Right renal pelvis (tissue), 4 donors: ENCODE data around the gene ACRBP. TPM values are rescaled to one million over a fixed set of nuclear protein-coding genes. Genes with fewer than 3 reads are reported as not detected.
"Not testable (repeated sequence)": the region's sequence is repeated elsewhere in the genome, so short reads cannot be mapped to it uniquely, and the experiment has no call there.

ENCODE experiments used
- DNase-seq, 4 donors: peaks; one replicate each; pipeline ENCODE4 v3.0.0-alpha.2; 2013; ENCODE audit warnings: low read depth in 4 of 4, low spot score in 3 of 4, missing footprints in 1 of 4
- polyA plus RNA-seq, 4 donors: library from polyadenylated mRNA; unstranded; fragments of 120-200 nt; gene quantifications; one replicate each; pipeline ENCODE4 v1.2.1, GENCODE V29; 2013; ENCODE audit not compliant: insufficient read length in 4 of 4

Gene ACRBP
- polyA plus RNA-seq, 4 donors = 4.2 to 6.9 (median 5.6) TPM

GRCh38 chr12:6618483-6619225 is 28.6 kb downstream of the ACRBP start:
- no peak for DNase-seq

- no peak for DNase-seq
These were observed 31.4 kb downstream of the ACRBP start for GRCh38 chr12:6615802-6616201.

GRCh38 chr12:6614513-6615172 is 32.6 kb downstream of the ACRBP start:
- no peak for DNase-seq

DNA sequence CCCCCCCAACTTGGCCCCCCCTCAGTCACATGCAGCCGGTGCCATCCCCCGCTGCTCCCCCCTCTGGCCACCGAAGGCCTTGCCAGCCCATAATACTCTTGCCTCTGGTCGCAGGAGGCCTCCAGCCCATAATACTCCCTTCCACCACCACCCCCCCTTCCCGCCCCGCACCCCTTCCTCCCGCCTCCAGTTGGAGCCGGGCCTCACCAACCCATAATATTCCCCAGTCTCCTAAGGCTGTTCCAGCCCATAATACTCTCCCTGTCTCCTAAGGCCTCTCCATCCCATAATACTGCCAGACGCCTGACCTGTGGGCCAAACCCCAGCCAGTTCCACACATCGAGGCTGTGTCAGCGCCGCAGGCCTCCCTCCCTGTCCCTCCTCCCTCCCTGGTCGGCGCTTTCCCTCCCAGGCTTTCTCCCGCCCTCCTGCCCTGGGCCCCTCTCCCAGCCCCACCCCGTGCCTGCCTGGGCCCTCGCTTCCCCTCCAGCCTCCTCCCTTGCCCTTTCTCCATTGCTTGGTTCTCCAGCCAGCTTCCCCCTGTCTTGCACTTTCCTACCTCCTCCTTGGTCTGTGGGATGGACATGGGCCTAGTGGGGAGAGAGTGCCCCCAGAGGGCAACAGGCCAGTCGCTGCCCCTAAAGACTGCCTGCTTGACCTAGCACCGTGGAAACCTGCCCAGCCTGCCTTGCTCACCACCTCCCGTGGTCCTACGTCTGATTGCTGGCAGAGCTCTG is 33.3 kb downstream of the ACRBP start:
- peak; percentile 84 to 97 (median 94) for DNase-seq

GRCh38 chr12:6613015-6613775 is 34.0 kb downstream of the ACRBP start:
- DNase-seq = peak in 3 of 4 donors; percentile 78 to 83 (median 80)

DNA sequence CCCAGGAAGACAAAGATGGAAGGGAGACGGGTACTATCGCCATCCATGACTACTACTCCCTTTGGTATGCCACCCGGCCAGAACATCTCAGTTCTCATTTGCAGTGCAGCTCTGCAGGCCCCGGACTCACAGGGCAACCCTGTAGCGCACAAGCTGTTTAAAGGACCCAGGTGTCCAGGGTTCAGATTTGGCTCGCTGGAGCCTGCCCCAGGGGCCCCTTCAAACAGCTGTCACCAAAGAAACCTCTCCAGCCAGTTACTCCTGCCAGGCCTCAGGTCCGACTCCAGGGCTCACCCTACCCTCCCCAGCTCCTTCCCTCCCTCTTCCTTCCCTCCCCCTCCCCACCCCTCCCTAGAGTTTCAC is 34.6 kb downstream of the ACRBP start:
- DNase-seq = no peak

- no peak for DNase-seq
These were observed 35.0 kb downstream of the ACRBP start for GRCh38 chr12:6612247-6612646.

- no peak for DNase-seq
These were observed 38.5 kb downstream of the ACRBP start for GRCh38 chr12:6608592-6609281.

DNA sequence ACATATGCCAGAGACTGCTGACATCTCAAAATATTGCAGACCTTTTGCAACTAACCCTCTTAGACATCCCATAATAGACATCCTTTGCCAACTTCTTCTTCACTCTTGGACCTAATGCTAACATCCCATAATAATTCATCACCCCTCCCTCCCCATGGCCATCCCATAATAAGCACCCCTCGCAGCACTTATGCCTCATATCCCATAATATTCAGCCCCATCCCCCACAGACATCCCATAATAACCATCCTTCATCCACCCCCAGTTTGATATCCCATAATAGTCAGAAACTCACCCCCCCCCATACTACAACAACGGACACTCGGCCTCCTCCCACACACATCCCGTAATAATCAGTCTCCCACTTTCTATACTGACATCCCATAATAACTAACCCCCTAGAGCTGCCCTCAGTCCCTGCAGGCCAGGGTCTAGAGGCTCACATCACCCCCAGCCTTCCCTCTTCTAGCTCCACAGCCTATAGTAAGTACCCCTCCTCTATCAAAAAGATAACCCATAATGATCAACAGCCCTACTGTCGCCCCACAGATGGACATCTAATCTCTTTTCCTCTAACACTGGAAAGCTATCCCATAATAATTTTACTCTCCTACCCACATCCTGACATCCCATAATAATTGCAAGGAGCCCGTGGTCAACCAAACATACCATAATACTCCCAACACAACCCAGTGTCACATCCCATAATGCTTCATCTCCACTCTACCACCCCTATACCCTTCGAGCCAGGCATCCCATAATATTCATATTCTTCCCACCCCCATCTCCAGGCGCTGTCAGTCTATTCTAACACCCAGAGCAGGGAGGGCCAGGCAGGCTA is 39.3 kb downstream of the ACRBP start:
- peak in 1 of 4 donors; percentile 65 for DNase-seq

DNA sequence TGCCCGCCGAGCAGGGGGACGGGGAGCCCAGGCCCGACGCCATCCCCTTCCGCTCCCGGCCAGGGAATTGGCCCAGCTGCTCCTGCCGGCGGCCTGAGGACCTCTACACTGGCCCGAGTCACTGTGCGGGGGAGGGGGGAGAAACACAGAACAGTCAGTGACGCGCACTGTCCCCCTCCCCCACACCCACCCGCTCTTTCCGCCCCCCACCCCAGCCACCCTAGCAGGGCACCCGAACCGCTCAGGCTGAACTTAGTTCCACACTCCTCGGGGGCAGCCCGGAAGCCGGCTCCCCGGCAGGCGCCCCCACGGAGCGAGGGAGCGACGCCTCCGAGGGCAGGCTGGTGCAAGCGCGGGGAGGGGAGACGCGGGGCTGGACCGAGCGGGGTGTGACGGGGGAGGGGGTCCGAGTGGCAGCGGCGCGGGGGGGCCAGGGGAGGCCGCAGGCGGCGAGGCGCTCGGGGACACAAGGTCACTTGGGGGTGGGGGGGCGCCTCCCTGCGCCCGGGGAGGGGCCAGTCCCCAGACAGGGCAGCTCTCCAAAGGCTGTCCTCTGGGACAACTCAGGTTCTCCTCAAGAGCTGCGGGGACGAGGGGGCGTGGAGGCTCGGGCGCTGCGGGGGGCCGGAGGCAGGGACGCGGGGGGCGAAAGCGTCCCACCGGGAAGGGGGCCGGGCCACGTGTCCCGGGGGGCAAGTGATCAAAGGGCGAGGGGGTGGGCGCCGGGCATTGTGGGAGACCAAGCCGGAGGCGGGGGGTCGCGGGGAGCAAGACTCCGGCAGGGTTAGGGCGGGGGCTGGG is 40.7 kb downstream of the ACRBP start:
- DNase-seq = no peak

- no peak for DNase-seq
These were observed 41.6 kb downstream of the ACRBP start for GRCh38 chr12:6605421-6606330.

DNA sequence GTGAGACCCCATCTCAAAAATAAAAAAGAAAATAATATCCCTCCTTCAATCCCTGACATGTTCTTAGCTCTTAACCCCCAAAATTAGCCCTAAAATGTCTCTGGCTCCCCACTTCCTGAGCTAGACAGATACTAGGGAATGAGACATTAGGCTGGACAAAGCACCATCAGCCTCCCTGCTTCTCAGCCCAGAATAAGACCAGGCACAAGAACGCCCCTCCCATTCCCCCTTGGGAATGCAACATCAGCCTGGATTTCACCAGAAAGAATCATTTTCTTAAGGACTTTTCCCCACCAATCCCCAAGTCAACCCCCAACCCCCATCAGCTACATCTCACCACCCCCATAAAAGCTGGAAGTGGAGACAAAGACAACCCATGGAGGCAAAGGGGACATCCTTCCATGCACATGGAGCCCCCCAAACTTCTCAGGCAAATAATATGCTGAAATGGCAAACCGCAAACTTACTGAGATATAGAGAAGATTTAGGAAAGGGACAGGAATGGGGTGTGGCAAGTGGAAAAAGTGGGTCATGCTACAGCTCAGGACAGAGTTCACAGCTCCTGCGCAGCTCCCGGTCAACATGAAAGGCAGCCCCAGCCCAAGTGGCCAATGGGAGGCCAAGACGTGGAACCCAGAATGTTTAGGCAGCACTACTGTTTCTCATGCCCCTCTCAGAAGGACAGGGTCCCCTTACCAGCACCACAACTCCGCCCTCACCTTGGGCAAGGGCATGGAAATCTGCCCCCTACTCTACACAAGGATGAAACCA is 42.8 kb downstream of the ACRBP start:
- no peak for DNase-seq

DNA sequence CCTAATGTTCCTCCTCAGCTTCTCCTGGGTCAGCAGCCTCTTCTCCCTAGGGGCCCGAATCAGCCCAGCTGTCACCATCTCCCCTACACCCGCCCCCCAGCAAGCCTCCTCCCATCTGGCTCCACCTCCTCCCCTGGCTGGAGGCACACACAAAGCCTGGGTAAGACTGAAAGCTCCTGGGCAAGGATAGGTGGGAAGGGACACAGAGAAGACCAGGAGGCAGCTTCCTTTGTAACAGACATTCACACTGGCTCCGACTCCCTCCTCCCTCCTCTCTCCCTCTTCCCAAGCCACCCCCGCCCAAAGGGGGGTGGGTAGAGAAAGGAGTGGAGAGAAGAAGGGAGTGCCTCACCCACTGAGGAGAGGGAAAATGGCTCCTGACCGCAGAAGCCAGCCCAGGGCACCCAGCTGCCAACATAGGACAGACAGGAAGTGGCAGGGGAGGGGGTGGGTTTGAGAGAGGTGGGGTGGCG is 44.1 kb downstream of the ACRBP start:
- DNase-seq = no peak

- no peak for DNase-seq
These were observed 44.7 kb downstream of the ACRBP start for GRCh38 chr12:6602526-6602925.

DNA sequence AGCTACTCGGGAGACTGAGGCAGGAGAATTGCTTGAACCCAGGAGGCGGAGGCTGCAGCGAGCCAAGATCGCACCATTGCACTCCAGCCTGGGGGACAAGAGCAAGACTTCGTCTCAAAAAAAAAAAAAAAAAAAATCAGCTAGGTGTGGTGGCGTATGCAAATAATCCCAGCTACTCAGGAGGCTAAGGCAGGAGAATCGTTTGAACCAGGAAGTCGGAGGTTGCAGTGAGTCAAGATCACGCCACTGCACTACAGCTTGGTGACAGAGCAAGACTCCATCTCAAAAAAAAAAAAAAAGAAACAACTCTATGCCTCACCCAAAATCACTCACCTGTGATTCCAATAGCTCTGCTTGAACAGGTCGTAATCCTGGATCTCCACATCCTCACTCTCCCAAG is 51.6 kb downstream of the ACRBP start:
- DNase-seq = not testable (repeated sequence)

DNA sequence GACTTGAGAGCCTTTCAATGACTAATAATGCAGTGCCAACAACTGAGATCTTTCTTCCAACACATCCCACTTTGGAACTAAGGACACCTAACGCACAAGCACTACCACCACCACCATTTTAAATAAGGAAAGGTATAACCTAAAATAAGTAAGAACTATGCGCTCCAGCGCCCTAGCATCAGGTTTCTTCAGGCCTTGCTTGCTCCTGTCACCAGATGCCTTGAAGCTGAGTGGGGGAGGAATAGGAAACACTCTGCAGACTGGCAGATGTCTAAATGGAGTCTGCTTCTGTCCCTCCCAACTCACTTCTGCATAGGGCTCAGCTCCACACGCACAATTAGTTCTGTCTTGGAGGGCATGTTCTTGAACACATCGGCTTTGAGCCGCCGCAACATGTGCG is 55.1 kb downstream of the ACRBP start:
- no peak for DNase-seq
